BLaER1 treated with 17β-estradiol and CSF1 and Interleukin-3, amounts not matched to agents 10 nM and 100 nM (cell line): ENCODE measurements around the gene SH3GL1.
A peak's percentile ranks its signal among the peaks of the same experiment; 100 is the strongest.

Experiments used
- H3K27ac ChIP-seq, 11 experiments: shearing (Covaris generic); formaldehyde crosslinking; 2 replicates each; pipeline ENCODE4 v1.8.1; 2022
- H3K27me3 ChIP-seq, 11 experiments: shearing (Covaris generic); formaldehyde crosslinking; 2 replicates each; pipeline ENCODE4 v1.8.1; 2022
- H3K36me3 ChIP-seq, 11 experiments: shearing (Covaris generic); formaldehyde crosslinking; 2 replicates each; pipeline ENCODE4 v1.8.1; 2022
- H3K4me1 ChIP-seq, 10 experiments: shearing (Covaris generic); formaldehyde crosslinking; 2 replicates each; pipeline ENCODE4 v1.8.1; 2022
- H3K4me2 ChIP-seq, 11 experiments: shearing (Covaris generic); formaldehyde crosslinking; 2 replicates each; pipeline ENCODE4 v1.8.1; 2022
- H3K4me3 ChIP-seq, 10 experiments: shearing (Covaris generic); formaldehyde crosslinking; 2 replicates each; pipeline ENCODE4 v1.8.1; 2022
- H3K9ac ChIP-seq, 11 experiments: shearing (Covaris generic); formaldehyde crosslinking; 2 replicates each; pipeline ENCODE4 v1.8.1; 2022
- H3K9me3 ChIP-seq, 11 experiments: shearing (Covaris generic); formaldehyde crosslinking; replicated peaks in 1 of 11; 2 replicates each; pipeline ENCODE4 v1.8.1; 2022
- H4K20me1 ChIP-seq, 11 experiments: shearing (Covaris generic); formaldehyde crosslinking; 2 replicates each; pipeline ENCODE4 v1.8.1; 2022
- Cebpa-rat ChIP-seq, 11 experiments: shearing (Covaris generic); IDR thresholded peaks; 2 replicates each; pipeline ENCODE4 v1.8.1; 2022

Gene SH3GL1

DNA sequence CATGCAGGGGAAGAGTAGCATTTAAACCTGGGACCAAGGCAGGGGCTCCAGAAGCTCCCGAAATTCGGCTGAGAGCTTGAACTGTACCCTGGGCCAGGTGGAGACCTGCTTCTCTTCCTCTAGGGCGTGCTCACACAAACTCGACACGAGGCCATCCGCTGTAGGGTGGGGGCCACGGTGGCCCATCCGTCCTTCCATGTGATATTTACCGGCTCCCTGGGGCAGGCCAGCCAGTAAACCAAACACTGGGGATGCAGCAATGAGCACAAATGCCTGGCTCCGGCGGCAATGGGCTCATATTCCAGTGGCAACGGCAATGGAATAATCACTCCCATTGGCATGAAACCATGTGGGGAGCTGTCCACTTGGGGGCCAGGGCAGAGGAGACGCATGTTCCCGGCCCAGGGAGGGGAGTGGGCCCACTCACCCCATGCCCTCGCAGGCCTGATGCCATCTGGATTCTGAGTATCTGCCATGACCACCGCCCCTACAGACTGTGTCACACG is 10.8 kb downstream of the SH3GL1 start:
- peaks cover 95 to 100% (median 99%) of the 10 kb centered on the region in 11 experiments for H4K20me1 ChIP-seq
- no peak overlapping the region for H3K4me3 ChIP-seq
- no peak for TF ChIP-seq Cebpa-rat (IDR thresholded peaks at IDR 0.05)
- no peaks in the 10 kb centered on the region for H3K27me3 ChIP-seq
- H3K9me3 ChIP-seq, result no peaks in the 10 kb centered on the region
- H3K4me2 ChIP-seq, result peak overlapping the region; percentile 39 to 98 (median 76); a peak in 19 of 22 replicates
- peaks cover 60 to 100% (median 79%) of the 10 kb centered on the region in 10 experiments for H3K4me1 ChIP-seq
- peak overlapping the region in 10 of 11 experiments; percentile 29 to 72 (median 52); a peak in 15 of 22 replicates for H3K27ac ChIP-seq
- H3K36me3 ChIP-seq, result peaks cover 22 to 86% (median 56%) of the 10 kb centered on the region in 11 experiments
- peak overlapping the region in 9 of 11 experiments; percentile 11 to 74 (median 64); a peak in 13 of 22 replicates for H3K9ac ChIP-seq

DNA sequence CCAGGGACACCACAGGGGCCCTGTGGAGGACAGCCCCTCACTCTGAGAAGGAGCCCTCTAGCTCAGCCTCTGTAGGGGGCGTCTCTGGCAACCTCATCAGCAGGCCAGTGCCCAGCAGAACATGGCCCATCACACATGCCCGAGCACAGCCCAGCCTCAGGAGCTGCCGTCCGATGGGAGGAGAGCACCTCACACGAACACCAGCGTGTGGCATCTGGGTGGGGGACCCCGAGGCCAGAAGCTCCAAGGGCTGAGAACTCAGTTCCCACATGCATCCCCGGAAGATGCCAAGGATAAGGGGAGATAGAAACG is 11.3 kb downstream of the SH3GL1 start:
- Histone ChIP-seq H3K27ac (peak overlapping the region in 2 of 11 experiments; percentile 16 to 34; a peak in 2 of 22 replicates), H3K9me3 (no peaks in the 10 kb centered on the region), H3K4me2 (peak overlapping the region in 3 of 11 experiments; percentile 39 to 98 (median 72); a peak in 6 of 22 replicates), H3K9ac (peak overlapping the region in 4 of 11 experiments; percentile 9 to 65 (median 27); a peak in 6 of 22 replicates), H3K27me3 (no peaks in the 10 kb centered on the region), H3K4me3 (no peak overlapping the region), H4K20me1 (peaks cover 95 to 100% (median 99%) of the 10 kb centered on the region in 11 experiments), H3K36me3 (peaks cover 23 to 86% (median 57%) of the 10 kb centered on the region in 11 experiments), H3K4me1 (peaks cover 60 to 100% (median 74%) of the 10 kb centered on the region in 10 experiments)
- TF ChIP-seq Cebpa-rat (IDR thresholded peaks at IDR 0.05), result no peak

DNA sequence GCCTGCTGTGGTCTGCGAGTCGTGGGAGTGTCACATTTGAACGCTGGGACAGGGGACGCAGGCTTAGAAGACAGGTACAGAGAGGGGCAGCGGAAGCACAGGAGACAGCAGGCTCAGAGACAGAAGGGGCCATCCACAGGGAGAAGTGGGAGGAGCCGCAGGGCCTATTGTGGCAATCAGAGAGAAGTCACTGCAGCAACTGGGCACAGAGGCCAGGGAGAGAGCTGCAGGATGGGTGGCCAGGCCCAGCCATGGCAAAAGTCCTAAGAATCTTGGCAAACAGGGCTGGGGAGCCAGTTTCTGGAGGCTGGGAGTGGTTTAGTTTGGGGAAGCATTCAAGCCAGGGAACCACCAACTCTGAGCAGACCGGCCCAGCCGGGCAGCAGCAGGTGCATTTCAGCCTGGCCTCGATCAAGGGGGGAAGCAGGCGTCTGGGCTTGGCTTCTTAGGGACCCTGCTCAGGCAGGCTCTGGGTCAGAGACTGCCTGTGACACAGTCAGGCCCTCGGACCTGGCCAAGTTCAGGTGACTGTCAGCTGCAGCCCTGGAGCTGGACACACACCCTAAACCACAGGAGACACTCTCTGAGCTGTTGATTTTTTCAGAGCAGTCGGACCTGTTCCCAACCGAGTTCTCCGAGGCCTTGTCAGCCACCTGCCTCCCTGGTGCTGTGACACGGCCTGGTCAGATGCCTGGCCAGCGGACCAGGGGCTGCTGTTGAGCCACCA is 11.8 kb downstream of the SH3GL1 start:
- H3K9me3 ChIP-seq, result no peaks in the 10 kb centered on the region
- peak overlapping the region in 2 of 11 experiments; percentile 16 to 34; a peak in 2 of 22 replicates for H3K27ac ChIP-seq
- H3K4me2 ChIP-seq, result peak overlapping the region in 3 of 11 experiments; percentile 39 to 98 (median 72); a peak in 6 of 22 replicates
- H3K9ac ChIP-seq, result peak overlapping the region in 4 of 11 experiments; percentile 9 to 65 (median 27); a peak in 7 of 22 replicates
- peaks cover 60 to 100% (median 73%) of the 10 kb centered on the region in 10 experiments for H3K4me1 ChIP-seq
- H3K36me3 ChIP-seq, result peaks cover 28 to 86% (median 62%) of the 10 kb centered on the region in 11 experiments
- no peak overlapping the region for H3K4me3 ChIP-seq
- no peak for TF ChIP-seq Cebpa-rat (IDR thresholded peaks at IDR 0.05)
- peaks cover 95 to 100% (median 99%) of the 10 kb centered on the region in 11 experiments for H4K20me1 ChIP-seq
- no peaks in the 10 kb centered on the region for H3K27me3 ChIP-seq

DNA sequence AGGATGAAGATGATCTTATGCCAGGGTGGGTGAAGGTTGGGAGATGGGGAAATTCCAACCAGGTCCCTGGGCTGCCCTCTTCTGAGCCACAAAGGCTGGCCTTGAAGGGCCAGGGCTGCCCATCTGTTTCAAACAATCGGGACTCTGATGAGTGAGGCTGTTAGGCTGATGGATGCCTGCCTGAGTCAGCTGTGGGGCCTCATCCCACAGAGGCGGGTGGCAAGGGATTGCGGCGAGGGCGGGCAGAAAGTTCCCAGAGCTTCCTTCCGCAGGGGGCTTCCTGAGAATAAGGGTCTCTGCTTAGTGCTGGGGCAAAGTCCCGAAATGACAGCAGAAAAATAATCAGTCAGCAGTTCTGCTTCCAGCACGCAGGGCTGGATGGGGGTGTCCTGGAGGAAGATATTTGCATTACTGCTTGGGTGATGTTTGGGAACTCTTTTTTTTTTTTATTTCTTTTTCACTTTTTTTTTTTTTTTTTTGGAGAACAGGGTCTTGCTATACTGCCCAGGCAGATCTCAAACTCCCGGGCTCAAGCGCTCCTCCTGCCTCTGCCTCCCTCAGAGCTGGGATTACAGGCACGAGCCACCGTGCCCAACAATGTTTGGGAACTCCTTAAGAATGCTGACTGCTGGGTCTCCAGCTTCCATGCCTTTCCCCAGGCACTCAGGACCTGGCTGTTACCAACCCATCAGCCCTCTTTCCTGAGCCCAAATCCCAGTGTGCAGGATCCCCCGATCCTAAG is 14.1 kb downstream of the SH3GL1 start:
- peak overlapping the region in 2 of 10 experiments; percentile 10 to 11; a peak in 1 of 20 replicates for H3K4me3 ChIP-seq
- peak overlapping the region in 6 of 11 experiments; percentile 9 to 74 (median 42); a peak in 6 of 22 replicates for H3K27ac ChIP-seq
- H4K20me1 ChIP-seq, result peaks cover 93 to 100% (median 99%) of the 10 kb centered on the region in 11 experiments
- H3K9ac ChIP-seq, result peak overlapping the region; percentile 27 to 66 (median 45); a peak in 16 of 22 replicates
- H3K27me3 ChIP-seq, result no peaks in the 10 kb centered on the region
- no peak for TF ChIP-seq Cebpa-rat (IDR thresholded peaks at IDR 0.05)
- peaks cover 61 to 100% (median 69%) of the 10 kb centered on the region in 10 experiments for H3K4me1 ChIP-seq
- peak overlapping the region; percentile 52 to 98 (median 67) for H3K4me2 ChIP-seq
- H3K36me3 ChIP-seq, result peaks cover 32 to 77% (median 57%) of the 10 kb centered on the region in 11 experiments
- H3K9me3 ChIP-seq, result no peaks in the 10 kb centered on the region

DNA sequence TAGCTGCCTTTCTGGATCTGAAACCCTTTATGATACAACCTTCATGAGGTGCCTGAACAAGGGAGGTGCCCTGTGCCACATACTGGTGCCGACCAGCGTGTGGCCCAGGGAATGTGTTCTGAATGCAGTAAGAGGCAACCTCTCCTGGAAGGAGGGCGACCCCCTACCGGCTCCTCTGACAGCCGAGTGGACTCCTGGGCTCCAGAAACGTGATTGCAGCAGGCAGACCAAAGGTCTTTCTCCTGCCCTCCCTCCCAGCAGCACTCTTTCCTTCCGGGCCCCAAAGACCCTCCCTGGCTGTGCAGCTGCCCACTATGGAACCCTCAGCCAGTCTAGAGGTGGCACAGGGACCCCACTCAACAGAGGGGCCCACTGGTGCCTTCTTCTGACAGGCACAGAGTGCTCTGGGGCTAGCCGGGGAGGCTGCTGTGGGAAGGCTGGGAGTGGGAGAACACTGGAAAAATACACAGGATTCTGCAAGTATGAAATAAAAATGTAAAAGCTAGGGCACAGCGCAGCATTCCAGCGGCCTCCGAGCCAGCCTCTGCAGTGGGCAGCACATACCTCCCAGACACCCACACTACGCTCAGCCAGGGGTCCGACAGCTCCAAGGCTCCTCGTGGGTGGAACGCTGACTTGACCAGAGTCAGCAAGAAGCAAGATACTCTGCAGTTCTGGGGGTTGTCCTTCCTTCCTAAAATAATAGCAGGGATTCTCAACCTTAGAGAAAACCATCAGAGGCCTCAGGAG is 14.9 kb downstream of the SH3GL1 start:
- H3K4me2 ChIP-seq, result peak overlapping the region; percentile 52 to 98 (median 67)
- H3K36me3 ChIP-seq, result peaks cover 32 to 73% (median 57%) of the 10 kb centered on the region in 11 experiments
- peak overlapping the region; percentile 27 to 66 (median 45); a peak in 16 of 22 replicates for H3K9ac ChIP-seq
- no peak for TF ChIP-seq Cebpa-rat (IDR thresholded peaks at IDR 0.05)
- H3K4me3 ChIP-seq, result peak overlapping the region in 3 of 10 experiments; percentile 10 to 20 (median 11); a peak in 1 of 20 replicates
- H3K9me3 ChIP-seq, result no peaks in the 10 kb centered on the region
- H3K27me3 ChIP-seq, result no peaks in the 10 kb centered on the region
- H4K20me1 ChIP-seq, result peaks cover 93 to 100% (median 99%) of the 10 kb centered on the region in 11 experiments
- H3K27ac ChIP-seq, result peak overlapping the region in 5 of 11 experiments; percentile 10 to 74 (median 51); a peak in 7 of 22 replicates
- peaks cover 61 to 100% (median 69%) of the 10 kb centered on the region in 10 experiments for H3K4me1 ChIP-seq

DNA sequence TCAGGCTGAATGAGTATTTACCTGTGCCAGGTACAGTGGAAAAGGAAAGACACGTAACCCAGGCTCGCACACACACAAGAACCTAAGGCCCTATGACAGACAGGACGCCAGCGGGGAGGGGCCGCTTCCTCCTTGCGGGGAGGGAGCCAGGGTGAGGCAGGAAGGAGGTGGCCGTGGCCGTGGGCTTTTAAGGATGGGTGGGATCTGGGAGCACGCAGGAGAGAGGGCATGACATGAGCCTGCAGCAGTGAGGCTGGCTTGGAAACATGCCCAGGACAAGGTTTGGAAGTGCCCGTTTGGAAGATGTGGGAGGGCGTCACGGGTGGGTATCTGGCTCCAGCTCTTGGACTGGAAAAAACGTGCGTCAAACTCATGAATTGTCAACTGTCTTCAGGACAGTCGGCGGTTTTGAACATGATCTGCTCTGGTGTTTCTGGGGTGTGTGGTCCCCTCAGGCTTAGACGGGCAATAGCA is 20.1 kb downstream of the SH3GL1 start:
- Histone ChIP-seq H3K27ac (peak overlapping the region in 8 of 11 experiments; percentile 31 to 66 (median 49); a peak in 14 of 22 replicates), H3K9me3 (no peaks in the 10 kb centered on the region), H3K4me1 (peaks cover 74 to 100% (median 82%) of the 10 kb centered on the region in 10 experiments), H3K27me3 (no peaks in the 10 kb centered on the region), H4K20me1 (peaks cover 95 to 100% (median 100%) of the 10 kb centered on the region in 11 experiments), H3K9ac (peak overlapping the region; percentile 3 to 65 (median 46); a peak in 17 of 22 replicates), H3K36me3 (peaks cover 10 to 50% (median 28%) of the 10 kb centered on the region in 11 experiments; a peak in 20 of 22 replicates), H3K4me2 (peak overlapping the region; percentile 96 to 100 (median 99)), H3K4me3 (peak overlapping the region; percentile 6 to 54 (median 32); a peak in 13 of 20 replicates)
- no peak for TF ChIP-seq Cebpa-rat (IDR thresholded peaks at IDR 0.05)

DNA sequence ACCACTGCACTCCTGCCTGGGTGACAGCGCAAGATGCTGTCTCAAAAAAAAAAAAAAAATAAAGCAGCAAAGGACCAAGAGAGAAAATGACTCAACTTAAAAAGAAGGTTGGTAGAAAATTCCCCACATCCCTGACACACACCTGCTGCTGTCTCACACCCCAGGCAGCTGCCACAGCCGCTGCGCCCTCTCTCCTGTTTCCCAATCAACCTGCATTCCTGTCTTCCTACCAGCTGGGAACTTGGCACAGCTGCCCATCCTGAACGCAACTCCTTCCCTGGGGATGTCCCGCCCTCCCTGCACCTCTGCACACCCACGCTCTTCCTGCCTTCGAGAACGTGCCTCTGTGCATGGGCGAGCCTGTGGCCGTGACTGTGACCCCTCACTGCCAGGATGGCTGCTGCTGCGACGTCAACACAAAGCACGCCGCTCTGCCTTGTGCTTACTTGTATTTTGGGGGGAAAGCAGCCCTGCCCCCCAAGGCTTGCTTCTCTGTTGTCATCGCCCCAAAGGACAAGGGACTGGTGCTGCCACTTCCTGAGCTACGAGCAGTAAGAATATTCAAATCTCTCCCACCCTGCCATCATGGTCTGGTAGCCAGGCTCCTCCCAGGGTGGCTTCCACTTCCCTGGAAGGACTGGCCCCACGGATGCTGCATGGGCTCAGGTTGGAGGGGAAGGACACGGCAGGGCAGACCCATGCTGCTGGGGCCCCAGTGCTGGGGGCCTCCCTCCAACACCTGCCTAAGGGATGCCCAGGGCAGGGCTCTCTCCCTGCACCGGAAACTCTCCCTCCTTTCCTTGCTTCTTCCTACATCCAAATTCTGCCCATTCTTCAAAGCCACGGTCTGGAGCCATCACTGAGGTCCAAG is 20.7 kb downstream of the SH3GL1 start:
- Histone ChIP-seq H4K20me1 (peaks cover 96 to 100% (median 100%) of the 10 kb centered on the region in 11 experiments), H3K27ac (peak overlapping the region in 8 of 11 experiments; percentile 4 to 66 (median 49); a peak in 13 of 22 replicates), H3K9ac (peak overlapping the region; percentile 3 to 64 (median 46); a peak in 19 of 22 replicates), H3K27me3 (no peaks in the 10 kb centered on the region), H3K4me3 (peak overlapping the region; percentile 6 to 54 (median 32); a peak in 15 of 20 replicates), H3K4me2 (peak overlapping the region; percentile 96 to 100 (median 99)), H3K36me3 (peaks cover 10 to 44% (median 21%) of the 10 kb centered on the region in 11 experiments; a peak in 19 of 22 replicates), H3K4me1 (peaks cover 77 to 100% (median 85%) of the 10 kb centered on the region in 10 experiments), H3K9me3 (no peaks in the 10 kb centered on the region)
- no peak; a peak in 1 of 22 replicates for TF ChIP-seq Cebpa-rat (IDR thresholded peaks at IDR 0.05)
